Measurements from ENCODE around the gene TMEM108.

TMEM108 gene

DNA sequence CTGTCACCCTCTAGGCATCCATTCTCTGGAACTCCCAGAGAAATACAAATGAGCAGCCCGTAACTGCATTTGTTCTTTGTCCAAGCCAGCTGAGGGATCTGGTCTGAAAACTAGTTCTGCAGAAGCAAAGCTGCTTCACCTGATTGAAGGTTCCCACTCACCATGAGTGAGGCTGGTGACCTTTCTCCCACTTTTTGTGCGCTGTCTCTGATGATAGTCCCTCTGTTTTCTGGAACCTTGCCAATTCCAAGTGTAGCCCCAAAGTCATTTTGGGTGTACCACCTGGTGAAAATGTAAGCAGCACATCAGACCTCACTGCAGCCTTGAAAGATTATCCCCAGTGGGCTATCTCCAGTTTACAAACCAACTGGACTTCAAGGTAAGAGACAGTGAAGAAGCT lies 322.3 kb downstream of the TMEM108 start:
- no peak for DNase-seq (ENCODE audit: low read depth in 2 of 2)

DNA sequence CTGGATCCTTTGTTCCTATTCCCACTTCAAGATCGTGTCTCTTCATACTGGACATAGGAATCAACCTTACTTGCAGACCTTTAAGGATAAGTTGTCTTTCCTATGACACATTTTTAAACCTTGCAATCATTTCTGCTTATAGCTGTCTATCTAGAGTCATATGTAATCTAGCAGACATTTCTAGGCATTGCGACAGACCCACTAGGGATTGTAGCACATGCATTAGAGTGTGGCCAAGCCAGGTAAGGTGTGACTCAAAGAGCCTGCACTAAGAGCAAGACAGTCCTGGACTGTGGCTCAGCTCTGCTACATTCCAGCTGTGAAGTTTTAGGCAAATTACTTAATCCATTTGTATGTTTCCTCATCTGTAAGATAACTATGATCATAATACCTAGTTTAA lies 322.8 kb downstream of the TMEM108 start:
- no peak for DNase-seq (ENCODE audit: low read depth in 2 of 2)

DNA sequence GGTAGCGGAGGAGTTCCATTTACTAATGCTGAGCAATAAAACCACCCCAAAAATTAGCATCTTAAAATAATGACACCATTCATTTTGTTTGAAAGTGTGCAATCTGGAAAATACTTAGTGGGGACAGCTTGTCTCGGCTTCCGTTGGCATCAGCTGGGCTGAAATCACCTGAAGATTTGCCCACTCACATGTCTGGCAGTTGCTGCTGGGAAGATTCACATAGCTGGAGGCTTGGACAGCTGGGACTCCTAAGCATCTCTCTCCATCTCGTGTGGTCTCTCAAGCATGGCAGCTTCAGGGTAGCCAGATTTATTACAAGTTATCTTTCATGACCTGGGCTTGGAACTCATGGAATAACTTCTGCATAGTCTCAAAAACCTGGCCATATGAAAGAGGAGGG lies 323.2 kb downstream of the TMEM108 start:
- no peak for DNase-seq (ENCODE audit: low read depth in 2 of 2)

DNA sequence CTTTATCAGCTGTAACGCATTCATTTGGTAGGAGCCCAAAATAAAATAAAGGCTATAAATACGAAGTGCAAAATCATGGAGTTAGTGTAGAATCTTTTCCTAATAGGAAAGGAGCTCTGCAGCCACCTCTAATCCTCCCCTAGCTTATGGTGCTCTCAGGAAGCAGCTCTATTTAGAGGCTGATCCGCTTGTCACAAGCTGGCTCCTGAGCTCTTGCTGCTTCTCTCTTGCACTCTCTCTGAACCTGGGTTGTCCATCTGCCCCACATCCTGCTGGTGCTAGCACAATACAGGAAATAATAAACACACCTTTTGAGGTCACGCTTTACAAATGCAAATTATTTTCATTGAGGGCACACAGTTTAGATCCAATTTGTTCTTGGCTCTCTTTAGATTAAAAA lies 324.3 kb downstream of the TMEM108 start:
- no peak for DNase-seq (ENCODE audit: low read depth in 2 of 2)

DNA sequence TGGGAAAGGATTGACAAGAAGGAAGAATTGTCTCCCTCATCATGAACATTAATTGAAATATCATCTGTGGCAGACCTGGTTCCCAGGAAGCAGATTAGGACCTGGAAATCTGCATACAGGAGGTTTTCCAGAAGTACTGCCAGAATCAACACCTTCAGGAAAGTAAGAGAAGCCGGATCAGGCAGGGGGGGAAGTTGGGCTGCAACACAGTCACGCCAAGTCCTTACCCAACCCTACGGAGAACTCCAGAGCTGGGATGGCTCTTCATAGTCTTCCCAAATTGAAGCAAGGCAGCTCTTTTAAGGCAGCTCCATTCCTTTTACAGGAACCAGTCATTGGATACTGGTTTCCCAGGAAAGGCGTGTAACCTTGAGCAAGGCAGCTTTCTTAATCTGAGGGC lies 326.5 kb downstream of the TMEM108 start:
- DNase-seq (ENCODE audit: low read depth in 2 of 2): no peak

DNA sequence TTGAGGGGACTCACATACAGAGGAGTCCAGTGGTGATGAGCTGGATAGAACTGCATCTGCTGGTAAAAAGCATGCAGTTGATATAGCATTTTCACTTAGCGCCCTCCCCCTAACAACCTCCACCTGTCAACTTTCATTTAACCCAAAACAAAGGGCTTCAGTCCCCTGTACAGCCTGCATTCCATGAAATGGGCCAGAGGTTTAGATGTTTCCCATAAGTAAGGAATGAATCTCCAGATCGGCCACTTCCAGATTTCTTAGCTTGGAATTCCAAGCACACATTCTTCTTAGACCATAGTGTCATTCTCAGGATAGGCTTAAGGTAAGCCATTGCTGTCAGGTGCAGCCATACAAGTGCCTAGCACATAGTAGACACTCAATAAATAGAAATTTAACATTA lies 328.7 kb downstream of the TMEM108 start:
- DNase-seq (ENCODE audit: low read depth in 2 of 2): no peak

DNA sequence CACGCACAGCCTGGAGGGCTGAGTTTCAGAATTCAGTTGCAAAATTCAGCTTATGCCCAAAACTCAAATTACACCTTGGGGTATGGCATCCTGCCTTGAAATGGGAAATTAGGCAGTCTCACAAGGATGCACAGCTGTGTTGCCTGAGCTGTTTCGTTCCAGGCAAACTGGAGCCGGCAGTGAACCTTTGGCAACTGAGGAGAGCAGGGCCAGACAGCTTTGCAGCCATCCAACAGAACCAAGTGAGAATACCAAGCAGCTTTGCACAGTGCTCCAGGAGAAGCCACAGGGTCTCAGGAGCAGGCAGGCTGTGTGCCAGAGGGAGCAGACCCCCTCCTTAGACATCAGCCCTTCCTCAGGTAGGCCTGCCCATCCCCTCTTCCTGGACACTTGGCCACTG lies 329.2 kb downstream of the TMEM108 start:
- no peak for DNase-seq (ENCODE audit: low read depth in 2 of 2)

DNA sequence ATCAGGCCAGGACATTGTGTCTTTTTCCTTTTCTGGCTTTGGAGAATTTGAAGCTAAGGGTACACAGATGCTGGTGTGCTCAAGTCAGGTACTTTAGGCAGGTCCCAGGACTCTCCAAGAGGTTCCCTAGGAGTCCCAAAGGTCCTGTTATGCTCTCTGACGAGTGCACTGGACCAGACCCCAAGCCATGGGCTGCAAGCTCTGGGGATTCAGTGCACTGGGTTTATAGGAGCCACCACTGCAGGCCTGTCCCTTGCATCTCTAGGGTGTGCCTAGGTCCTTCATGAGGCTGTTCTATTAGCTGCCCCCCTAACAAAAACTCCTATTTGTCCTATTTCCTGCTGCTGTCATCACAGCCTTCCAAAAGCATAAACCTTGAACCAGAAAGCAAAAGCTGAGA lies 329.8 kb downstream of the TMEM108 start:
- no peak for DNase-seq (ENCODE audit: low read depth in 2 of 2)

DNA sequence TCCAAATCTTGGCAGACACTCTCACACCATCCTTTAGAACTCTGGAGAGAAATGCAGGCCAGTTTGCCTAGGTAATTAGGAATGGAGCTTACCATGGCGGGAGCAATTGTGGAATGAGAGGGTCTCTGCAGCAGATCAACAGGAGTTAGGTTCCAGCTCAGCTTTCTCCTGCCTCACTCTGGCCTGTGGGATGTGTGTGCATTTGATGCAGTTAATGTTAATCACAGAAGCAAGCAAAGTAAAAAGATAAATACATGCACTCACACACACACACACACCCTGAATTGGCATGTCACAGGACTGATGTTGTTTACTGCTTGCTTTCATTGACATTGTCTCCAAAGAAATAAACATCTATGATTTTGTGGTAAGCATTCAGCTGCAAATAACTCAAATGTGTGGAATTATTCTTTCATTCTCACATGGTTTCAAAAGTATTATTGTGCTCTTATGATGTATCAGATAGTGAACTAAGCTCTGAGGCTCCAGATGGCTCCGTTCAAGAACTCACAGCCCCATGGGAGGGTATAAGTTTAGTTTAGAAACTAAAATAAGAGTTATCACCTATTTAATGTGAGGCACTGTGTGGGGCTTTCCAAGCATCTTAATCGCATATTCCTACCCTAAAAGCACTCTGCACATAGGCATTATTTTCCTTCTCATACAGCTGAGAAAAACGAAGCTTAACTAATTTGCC lies 330.3 kb downstream of the TMEM108 start:
- no peak for DNase-seq (ENCODE audit: low read depth in 2 of 2)

DNA sequence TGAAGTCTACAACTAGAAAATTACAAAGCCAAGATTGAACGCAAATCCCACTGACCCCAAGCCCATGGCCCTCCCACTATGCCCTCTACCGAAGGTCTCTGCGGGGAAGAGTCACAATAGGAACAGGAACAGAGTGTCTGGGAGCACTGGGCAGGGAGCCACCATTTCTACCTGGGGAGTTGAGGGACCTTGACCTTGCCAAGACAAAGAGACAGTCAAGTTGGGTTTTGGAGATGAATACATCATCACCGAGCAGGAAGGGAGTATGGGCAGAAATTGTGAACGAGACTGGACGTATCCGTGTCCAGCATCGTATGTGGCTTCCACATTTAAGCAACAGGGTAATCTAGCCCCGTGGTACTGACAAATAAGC lies 330.9 kb downstream of the TMEM108 start:
- DNase-seq (ENCODE audit: low read depth in 2 of 2): no peak

DNA sequence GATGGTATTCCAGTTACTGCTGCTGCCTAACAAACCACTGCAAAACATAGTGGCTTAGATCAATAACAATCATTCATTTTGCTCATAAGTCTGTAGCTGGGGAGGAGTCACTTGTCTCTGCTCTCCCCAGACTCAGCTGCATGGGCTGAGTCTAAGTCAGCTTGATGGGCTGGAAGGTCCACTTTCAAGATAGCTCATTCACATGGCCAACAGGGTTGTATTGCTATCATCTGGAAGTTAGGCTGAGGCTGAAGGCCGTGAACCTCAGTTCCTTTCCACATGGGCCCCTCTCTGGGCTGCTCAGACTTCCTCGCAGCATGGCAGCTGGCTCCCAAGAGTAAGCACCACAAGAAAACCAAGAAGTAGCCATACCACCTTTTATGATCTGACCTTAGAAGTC lies 333.0 kb downstream of the TMEM108 start:
- no peak for DNase-seq (ENCODE audit: low read depth in 2 of 2)

DNA sequence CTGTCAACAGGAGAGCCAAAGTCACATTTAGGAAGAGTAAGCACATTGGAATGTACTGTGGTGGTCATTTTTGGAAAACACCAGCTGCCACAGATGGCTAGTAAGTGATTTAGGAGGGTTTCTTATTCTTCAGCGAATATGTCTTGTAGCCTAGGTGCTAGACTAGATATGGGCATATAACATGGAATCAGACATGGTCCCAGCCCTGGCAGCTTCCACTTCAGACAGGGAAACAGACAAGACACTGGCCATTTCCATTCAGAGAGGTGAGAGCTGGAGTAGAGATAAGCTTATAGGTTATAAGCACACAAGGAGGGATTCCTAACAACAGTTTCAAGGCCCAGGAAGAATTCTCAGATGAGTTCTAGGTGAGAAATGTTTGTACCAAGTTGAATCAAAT lies 333.5 kb downstream of the TMEM108 start:
- DNase-seq (ENCODE audit: low read depth in 2 of 2): no peak

DNA sequence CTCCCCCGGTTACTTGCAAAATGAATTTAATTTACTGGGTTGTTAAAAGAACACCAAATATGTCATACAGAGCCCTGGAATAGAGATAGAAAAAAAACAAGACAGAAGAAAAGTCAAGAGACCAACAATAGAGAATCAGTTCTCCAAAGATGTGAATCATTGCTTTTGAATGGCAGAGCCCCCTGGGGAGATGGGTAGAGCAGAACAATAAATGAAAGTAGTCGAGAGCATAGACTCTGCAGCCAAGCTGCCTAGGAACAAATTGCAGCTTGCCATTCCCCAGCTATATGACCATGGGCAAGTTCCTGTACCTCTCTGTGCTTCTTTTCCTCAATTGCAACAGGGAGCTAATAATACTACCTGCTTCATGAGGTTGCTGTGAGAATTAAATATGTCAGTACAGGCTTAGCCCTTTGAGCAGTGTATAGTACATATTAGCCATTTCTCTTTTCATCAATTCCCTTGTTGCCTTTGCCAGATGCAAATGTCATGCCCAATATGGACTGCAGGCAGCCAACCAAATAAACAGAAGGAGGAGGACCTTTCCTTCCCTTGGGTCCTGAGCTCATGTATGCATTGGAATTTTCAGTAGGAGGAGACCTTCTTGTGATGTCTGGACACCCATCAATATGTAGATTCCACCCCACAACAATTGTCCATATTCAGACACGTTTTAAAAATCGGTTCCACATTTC lies 336.7 kb downstream of the TMEM108 start:
- no peak for DNase-seq (ENCODE audit: low read depth in 2 of 2)

DNA sequence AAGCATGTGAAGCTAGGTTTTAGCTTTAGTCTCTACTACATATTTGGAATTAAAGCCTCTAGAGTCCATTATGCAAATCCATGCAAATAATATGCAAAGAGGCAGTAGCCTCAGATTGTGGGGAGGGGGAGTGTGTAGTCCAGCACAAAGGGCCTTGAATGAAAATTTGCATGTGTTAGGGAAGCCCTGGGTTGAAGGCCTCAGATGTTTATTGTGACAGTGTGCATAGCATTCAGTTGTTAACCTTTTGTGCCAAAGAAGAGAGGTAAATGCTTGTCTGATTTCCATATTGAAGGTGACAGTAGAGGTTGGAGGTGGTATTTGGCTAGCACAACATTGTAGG lies 337.2 kb downstream of the TMEM108 start:
- no peak for DNase-seq (ENCODE audit: low read depth in 2 of 2)

DNA sequence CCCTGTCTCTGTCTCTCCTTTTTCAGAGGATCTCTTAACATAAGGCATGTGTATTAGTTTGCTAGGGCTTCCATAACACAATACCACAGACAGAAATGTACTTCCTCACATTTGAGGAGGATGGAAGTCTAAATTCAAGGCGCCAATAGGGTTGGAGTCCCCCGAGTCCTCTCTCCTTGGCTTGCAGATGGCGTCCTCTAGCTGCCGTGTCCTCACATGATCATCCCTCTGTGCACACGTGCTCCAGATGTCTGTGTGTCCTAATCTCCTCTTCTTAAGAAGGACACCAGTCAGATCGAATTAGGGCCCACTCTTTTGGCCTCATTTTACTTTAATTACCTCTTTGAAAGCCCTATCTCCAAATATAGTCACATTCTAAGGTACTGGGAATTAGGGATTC lies 338.6 kb downstream of the TMEM108 start:
- DNase-seq (ENCODE audit: low read depth in 2 of 2): no peak

DNA sequence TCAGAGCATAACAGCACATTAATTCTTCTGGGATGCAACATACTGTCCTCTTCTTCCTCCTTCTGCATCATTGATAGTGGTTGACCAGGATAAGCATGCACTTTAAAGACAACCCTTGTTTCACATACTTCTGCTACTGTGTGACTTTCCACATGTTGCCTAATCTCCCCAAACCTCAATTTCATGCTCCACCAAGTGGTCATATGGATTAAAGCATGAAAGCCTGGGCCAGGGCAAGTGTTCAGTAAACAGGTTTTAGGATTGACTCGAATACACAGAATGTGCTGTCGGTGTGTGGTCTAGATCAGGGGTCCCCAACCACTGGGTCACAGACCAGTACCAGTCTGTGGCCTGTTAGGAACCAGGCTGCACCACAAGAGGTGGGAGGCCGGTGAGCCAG lies 339.2 kb downstream of the TMEM108 start:
- DNase-seq (ENCODE audit: low read depth in 2 of 2): no peak

DNA sequence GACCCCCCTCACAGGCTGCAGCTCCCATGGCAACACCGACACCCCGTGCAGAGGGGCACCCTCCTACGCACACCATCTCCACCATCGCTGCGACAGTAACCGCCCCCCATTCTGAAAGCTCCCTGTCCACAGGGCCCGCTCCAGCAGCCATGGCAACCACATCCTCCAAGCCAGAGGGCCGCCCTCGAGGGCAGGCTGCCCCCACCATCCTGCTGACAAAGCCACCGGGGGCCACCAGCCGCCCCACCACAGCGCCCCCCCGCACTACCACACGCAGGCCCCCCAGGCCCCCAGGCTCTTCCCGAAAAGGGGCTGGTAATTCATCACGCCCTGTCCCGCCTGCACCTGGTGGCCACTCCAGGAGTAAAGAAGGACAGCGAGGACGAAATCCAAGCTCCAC lies 341.7 kb downstream of the TMEM108 start:
- DNase-seq (ENCODE audit: low read depth in 2 of 2): no peak

DNA sequence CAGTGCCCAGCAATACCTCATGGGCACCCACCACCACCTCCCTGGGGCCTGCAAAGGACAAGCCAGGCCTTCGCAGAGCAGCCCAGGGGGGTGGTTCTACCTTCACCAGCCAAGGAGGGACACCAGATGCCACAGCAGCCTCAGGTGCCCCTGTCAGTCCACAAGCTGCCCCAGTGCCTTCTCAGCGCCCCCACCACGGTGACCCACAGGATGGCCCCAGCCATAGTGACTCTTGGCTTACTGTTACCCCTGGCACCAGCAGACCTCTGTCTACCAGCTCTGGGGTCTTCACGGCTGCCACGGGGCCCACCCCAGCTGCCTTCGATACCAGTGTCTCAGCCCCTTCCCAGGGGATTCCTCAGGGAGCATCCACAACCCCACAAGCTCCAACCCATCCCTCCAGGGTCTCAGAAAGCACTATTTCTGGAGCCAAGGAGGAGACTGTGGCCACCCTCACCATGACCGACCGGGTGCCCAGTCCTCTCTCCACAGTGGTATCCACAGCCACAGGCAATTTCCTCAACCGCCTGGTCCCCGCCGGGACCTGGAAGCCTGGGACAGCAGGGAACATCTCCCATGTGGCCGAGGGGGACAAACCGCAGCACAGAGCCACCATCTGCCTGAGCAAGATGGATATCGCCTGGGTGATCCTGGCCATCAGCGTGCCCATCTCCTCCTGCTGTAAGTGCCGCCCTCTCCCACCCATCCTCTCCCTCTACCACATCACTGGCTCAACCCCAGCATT lies 342.5 kb downstream of the TMEM108 start:
- DNase-seq (ENCODE audit: low read depth in 2 of 2): no peak

DNA sequence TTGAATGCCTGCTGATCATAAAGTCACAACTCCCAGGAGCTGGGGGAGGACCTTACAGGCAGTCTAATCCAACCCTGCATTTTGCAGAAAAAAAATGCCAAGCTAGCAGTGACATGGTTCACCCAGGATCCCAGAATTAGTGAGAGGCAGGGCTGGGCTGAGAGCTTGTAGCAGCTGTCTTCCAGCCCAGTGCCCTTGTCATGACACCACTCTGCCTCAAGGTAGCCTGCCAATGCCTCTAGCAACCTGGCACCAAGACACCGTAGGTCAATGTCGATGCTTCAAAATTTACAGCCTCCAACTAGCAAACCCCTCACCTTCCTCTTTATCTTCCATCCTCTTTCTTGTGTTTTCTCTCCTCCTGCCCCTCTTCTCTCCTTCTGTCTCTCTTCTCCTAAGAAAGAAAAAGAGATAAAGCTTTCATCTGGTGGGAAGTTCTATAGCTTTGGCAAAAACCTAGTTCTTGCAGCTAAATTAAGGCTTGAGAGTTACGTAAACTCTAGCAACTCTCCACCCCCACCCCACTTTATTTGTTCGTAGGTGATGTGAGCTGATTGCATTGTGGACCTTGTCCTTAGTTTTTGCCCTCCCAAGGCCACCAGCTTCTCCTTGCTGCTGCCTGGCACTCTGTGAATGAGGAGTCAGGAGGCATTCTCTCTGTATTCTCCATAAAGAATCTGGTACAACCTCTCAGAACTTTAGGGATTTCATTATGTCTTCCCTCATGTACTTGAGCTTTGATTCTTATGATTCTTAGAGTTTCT lies 343.3 kb downstream of the TMEM108 start:
- no peak for DNase-seq (ENCODE audit: low read depth in 2 of 2)

DNA sequence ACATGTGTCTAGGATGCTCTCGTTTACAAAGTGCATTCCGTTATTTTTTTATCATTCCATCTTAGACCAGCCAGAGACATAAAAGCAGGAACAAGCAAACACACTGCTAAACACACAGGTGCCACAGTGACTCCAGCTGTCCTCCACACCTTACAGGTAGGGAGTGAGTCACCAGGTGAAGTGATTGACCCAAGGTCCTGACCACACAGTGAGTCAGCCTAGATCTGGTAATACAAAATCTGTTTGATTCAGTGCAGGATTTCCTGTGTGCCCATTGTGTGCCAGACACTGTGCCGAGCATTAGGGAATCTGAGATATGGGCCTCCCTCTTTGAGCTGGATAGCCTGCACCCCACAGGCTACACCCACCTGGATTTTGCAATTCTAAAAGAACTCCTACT lies 345.0 kb downstream of the TMEM108 start:
- no peak for DNase-seq (ENCODE audit: low read depth in 2 of 2)

DNA sequence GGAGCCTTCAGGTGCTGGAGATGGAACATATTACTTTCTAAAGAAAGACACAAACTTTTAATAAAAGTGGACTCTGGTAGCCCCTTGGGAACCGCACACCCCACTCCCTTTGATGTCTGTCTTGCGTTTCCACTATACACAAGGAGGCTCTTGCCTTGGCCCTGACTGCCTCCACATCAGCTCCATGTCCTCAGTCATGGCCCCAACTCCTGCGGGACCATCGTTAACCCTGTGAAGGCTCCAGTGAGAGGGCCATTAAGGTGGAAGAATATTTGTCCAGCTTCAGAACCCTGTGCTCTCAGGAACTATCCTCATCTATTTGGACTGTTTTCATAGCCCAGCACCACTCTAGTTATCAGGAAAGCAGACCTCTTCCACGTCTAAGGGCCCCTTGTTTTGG lies 345.6 kb downstream of the TMEM108 start:
- no peak for DNase-seq (ENCODE audit: low read depth in 2 of 2)

DNA sequence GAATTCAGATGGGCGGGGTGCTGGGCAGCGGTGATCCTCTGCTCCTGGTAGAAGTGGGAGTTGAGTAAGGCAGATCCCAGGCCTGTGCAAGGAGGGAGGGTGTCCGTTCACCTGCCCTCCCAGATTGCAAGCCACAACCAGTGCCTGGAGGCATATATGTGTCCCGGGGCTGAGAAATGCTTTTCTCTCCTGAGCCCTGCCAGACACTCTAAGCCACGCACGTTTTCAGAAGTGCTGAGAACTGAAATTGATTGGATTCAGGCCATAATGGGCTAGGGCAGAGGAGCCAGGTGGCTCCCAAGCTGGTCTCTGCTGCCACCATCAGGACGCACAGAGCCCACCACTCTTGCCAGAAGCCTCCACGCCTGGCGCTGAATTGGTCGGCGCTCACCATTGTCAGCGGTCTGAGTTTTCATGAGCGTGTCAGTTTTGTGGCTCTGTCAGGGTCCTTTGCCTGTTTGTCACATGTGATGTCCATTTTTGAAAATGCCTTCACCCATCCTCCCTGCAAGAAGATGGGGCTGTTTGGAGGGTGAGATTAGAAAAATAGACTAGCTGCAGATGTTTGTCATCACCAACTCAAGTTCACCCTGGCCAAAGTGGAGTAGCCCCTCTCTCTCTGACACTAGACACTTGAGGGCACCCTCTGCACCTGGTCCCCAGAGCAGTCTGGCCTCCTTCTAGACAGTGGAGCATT lies 346.3 kb downstream of the TMEM108 start:
- peak in 1 of 2 experiments; percentile 15 for DNase-seq (ENCODE audit: low read depth in 2 of 2)

Data from stimulated activated CD4-positive, alpha-beta T cell treated with anti-CD3 and anti-CD28 coated beads, Interleukin-12 subunit alpha, Interleukin-12 subunit beta, amount 100 ng/mL, for 24 hours (primary cell).